ENCODE measurements around the gene ATP13A3. TPM values are rescaled to one million over a fixed set of nuclear protein-coding genes. Genes with fewer than 3 reads are reported as not detected.

Gene ATP13A3
- total RNA-seq, 1 donor from 2014 or later, result 79.2 TPM

DNA sequence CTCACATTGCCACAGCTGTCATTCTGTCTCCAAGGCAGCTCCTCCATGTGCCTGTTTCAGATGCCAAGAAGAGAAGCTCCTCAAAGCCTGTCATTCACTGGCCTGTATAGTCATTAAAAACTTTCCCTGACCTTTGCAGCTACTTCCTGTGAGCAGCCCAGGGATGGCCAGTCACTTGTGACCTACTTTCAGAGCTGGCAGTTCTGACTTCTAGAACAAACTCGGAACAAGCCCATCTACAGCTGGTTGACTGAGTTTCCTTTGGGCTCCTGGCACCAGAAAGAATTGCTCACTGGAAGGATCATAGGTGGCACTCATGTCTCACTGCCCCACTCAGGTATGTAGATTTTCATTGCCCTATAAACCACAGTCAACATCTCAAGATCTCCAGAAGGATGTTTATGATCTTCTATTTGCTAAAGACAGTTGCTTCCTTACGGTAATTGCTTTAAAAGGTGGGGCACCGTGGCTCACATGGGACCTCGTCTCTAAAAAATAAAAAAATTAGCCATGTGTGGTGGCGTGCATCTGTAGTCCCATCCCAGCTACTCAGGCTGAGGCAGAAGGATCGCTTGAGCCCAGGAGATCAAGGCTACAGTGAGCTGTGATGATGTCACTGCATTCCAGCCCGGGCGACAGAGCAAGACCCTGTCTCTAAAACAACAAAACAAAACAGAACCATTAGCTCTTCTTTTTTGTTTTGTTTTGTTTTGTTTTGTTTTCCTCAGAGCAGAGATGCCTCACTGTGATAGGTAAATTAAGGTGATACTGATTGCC lies 11.2 kb upstream of the ATP13A3 start:
- Mint-ChIP-seq H3K4me3 (ENCODE audit: unreplicated experiment) (no peak overlapping the region), H3K27me3 (ENCODE audit: low read depth, unreplicated experiment) (no peaks in the 10 kb centered on the region), H3K36me3 (ENCODE audit: low read depth, unreplicated experiment) (no peaks in the 10 kb centered on the region), H3K27ac (ENCODE audit: unreplicated experiment) (no peak overlapping the region), H3K9me3 (ENCODE audit: unreplicated experiment) (no peaks in the 10 kb centered on the region), H3K4me1 (ENCODE audit: low read depth, unreplicated experiment) (peaks cover 20% of the 10 kb centered on the region)
- no peaks in the 10 kb centered on the region for H4K20me1 ChIP-seq (ENCODE audit: insufficient read depth, low read length)
- no peaks in the 10 kb centered on the region for H3K36me3 ChIP-seq (ENCODE audit: insufficient read depth, low read length)
- TF ChIP-seq EZH2 (IDR thresholded peaks at IDR 0.05; ENCODE audit: insufficient read depth, low read length), result no peak
- TF ChIP-seq, protein P1, sequence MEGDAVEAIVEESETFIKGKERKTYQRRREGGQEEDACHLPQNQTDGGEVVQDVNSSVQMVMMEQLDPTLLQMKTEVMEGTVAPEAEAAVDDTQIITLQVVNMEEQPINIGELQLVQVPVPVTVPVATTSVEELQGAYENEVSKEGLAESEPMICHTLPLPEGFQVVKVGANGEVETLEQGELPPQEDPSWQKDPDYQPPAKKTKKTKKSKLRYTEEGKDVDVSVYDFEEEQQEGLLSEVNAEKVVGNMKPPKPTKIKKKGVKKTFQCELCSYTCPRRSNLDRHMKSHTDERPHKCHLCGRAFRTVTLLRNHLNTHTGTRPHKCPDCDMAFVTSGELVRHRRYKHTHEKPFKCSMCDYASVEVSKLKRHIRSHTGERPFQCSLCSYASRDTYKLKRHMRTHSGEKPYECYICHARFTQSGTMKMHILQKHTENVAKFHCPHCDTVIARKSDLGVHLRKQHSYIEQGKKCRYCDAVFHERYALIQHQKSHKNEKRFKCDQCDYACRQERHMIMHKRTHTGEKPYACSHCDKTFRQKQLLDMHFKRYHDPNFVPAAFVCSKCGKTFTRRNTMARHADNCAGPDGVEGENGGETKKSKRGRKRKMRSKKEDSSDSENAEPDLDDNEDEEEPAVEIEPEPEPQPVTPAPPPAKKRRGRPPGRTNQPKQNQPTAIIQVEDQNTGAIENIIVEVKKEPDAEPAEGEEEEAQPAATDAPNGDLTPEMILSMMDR (IDR thresholded peaks at IDR 0.05; ENCODE audit: insufficient read depth, low read depth, low read length), result no peak
- H2AFZ ChIP-seq (ENCODE audit: low read depth, low read length), result no peak overlapping the region
- peaks cover 13% of the 10 kb centered on the region for H3K4me1 ChIP-seq (ENCODE audit: insufficient read depth, low read length)
- DNase-seq (ENCODE audit: low read depth) (no peak), FAIRE-seq (no peak)
- H3K9me3 ChIP-seq (ENCODE audit: insufficient read depth, low read depth, low read length), result no peaks in the 10 kb centered on the region
- no peaks in the 10 kb centered on the region for H3K79me2 ChIP-seq (ENCODE audit: insufficient read depth, low read length)
- H3K4me3 ChIP-seq (ENCODE audit: insufficient read depth, low read depth, low read length), result no peak overlapping the region
- H3K4me2 ChIP-seq (ENCODE audit: low read length), result no peak overlapping the region
- H3K27me3 ChIP-seq (ENCODE audit: insufficient read depth, low read length), result no peaks in the 10 kb centered on the region
- H3K9ac ChIP-seq (ENCODE audit: low read length), result no peak overlapping the region
- no peak overlapping the region for H3K27ac ChIP-seq (ENCODE audit: low read depth, low read length)

DNA sequence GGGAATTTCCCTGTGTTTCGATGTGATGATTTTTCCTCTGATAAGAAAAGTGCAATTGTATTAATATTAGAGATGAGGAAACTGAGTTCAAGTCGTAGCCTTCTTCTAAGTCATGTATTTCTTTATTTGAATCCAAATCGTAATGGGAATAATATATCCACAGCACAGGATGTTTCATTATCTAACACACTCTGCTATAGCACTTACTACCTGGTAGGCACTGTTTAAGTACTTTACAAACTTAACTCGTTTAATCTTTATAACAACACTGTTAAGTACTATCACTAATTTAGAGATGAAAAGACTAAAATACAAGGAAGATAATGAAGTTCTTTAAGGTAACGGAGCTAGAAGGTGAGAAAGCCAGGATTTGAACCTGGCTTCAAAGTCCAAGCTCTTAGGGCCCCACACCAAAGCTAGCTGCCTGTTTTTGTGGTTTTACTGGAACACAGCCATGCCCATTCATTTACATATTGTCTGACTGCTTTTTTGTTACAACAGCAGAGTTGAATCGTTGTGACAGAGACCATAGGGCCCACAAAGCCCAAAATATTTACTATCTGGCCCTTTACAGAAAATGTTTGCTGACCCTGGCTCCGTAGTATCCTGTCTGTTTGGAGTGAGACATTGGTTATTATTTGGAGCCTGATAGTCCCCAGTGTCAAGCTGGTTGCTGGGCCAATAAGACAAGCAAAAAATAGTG lies 9.6 kb upstream of the ATP13A3 start:
- Histone ChIP-seq H3K9ac (ENCODE audit: low read length) (no peak overlapping the region), H4K20me1 (ENCODE audit: insufficient read depth, low read length) (no peaks in the 10 kb centered on the region), H3K27ac (ENCODE audit: low read depth, low read length) (no peak overlapping the region), H3K36me3 (ENCODE audit: insufficient read depth, low read length) (no peaks in the 10 kb centered on the region), H3K4me1 (ENCODE audit: insufficient read depth, low read length) (peaks cover 13% of the 10 kb centered on the region), H2AFZ (ENCODE audit: low read depth, low read length) (no peak overlapping the region), H3K4me2 (ENCODE audit: low read length) (no peak overlapping the region), H3K79me2 (ENCODE audit: insufficient read depth, low read length) (no peaks in the 10 kb centered on the region), H3K9me3 (ENCODE audit: insufficient read depth, low read depth, low read length) (no peaks in the 10 kb centered on the region), H3K27me3 (ENCODE audit: insufficient read depth, low read length) (no peaks in the 10 kb centered on the region), H3K4me3 (ENCODE audit: insufficient read depth, low read depth, low read length) (no peak overlapping the region)
- no peak overlapping the region for H3K4me3 Mint-ChIP-seq (ENCODE audit: unreplicated experiment)
- no peak overlapping the region for H3K27ac Mint-ChIP-seq (ENCODE audit: unreplicated experiment)
- FAIRE-seq, result no peak
- H3K4me1 Mint-ChIP-seq (ENCODE audit: low read depth, unreplicated experiment), result peaks cover 20% of the 10 kb centered on the region
- TF ChIP-seq, protein P1 (IDR thresholded peaks at IDR 0.05; ENCODE audit: insufficient read depth, low read depth, low read length), result no peak
- TF ChIP-seq EZH2 (IDR thresholded peaks at IDR 0.05; ENCODE audit: insufficient read depth, low read length), result no peak
- no peaks in the 10 kb centered on the region for H3K27me3 Mint-ChIP-seq (ENCODE audit: low read depth, unreplicated experiment)
- no peaks in the 10 kb centered on the region for H3K36me3 Mint-ChIP-seq (ENCODE audit: low read depth, unreplicated experiment)
- no peak for DNase-seq (ENCODE audit: low read depth)
- no peaks in the 10 kb centered on the region for H3K9me3 Mint-ChIP-seq (ENCODE audit: unreplicated experiment)
